Gastrocnemius medialis (tissue), 4 donors: Measurements from ENCODE around the gene KDM4B.
"Not testable (repeated sequence)": the region's sequence is repeated elsewhere in the genome, so short reads cannot be mapped to it uniquely, and the experiment has no call there.

Experiments used
- POLR2A ChIP-seq, 2 donors: fragments of 450-650 bp; IDR thresholded peaks; one replicate each; pipeline ENCODE4 v1.6.1; 2017; ENCODE audit warnings: antibody characterized with exemption in 2 of 2, mild to moderate bottlenecking in 2 of 2, moderate library complexity in 2 of 2
- TF ChIP-seq, protein P1 (sequence below), 5 experiments: fragments of 450-650 bp in 3 of 5; fragments of 200-600 bp in 2 of 5; sonication (generic) in 2 of 5; IDR thresholded peaks in 4 of 5; conservative IDR thresholded peaks in 1 of 5; 1 replicate in 4 of 5; 2 replicates in 1 of 5; pipeline ENCODE4 v1.5.1; 2016 to 2019; ENCODE audit warnings: antibody characterized with exemption in 5 of 5, mild to moderate bottlenecking in 3 of 5, moderate library complexity in 3 of 5

DNA sequence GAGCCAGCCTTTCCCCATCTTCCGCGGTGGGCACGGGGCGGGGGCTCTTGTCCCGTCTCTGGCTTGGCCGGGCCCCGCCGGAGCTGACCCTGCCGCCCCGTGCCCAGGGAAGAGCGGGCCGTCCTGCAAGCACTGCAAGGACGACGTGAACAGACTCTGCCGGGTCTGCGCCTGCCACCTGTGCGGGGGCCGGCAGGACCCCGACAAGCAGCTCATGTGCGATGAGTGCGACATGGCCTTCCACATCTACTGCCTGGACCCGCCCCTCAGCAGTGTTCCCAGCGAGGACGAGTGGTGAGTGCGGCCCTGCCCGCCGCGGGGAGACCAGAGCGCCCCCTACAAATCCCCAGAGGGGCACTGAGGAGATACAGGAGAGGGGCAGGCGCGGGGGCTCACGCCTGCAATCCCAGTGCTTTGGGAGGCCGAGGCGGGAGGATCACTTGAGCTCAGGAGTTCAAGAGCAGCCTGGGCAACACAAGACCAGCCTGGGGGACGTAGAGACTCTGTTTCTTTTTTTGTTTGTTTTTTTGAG, 27.2 kb upstream of the KDM4B start:
- TF ChIP-seq, protein P1, sequence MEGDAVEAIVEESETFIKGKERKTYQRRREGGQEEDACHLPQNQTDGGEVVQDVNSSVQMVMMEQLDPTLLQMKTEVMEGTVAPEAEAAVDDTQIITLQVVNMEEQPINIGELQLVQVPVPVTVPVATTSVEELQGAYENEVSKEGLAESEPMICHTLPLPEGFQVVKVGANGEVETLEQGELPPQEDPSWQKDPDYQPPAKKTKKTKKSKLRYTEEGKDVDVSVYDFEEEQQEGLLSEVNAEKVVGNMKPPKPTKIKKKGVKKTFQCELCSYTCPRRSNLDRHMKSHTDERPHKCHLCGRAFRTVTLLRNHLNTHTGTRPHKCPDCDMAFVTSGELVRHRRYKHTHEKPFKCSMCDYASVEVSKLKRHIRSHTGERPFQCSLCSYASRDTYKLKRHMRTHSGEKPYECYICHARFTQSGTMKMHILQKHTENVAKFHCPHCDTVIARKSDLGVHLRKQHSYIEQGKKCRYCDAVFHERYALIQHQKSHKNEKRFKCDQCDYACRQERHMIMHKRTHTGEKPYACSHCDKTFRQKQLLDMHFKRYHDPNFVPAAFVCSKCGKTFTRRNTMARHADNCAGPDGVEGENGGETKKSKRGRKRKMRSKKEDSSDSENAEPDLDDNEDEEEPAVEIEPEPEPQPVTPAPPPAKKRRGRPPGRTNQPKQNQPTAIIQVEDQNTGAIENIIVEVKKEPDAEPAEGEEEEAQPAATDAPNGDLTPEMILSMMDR (IDR thresholded peaks at IDR 0.05 in 4 of 5, conservative IDR thresholded peaks at IDR 0.05 in 1 of 5), result not testable (repeated sequence)
- not testable (repeated sequence) for TF ChIP-seq POLR2A (IDR thresholded peaks at IDR 0.05)
